ENCODE data around the gene ILK. TPM values are rescaled to one million over a fixed set of nuclear protein-coding genes. Genes with fewer than 3 reads are reported as not detected.

ILK gene
- total RNA-seq, 1 donor from 2014 or later: 209 TPM

DNA sequence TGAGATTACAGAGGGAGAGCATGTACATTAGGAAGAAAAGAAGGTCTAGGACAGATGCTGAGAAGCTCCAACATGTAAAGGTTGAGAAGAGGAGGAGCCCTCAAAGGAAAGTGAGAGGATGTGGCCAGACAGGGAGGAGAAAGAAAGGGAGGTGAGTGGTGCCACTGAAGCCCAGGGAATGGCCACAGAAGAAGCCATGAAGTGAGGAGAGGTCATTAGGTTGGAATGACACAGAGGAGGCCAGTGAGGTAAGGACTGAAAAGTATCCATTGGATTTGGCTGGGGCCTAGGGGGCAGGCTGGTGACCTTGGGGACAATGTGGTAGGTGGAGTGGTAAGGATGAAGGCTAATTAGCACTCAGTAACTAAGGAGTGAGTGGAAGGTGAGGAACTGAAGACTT lies 55.1 kb downstream of the ILK start:
- Histone ChIP-seq H3K36me3 (ENCODE audit: insufficient read depth, low read length) (no peaks in the 10 kb centered on the region), H3K27me3 (ENCODE audit: insufficient read depth, low read length) (peaks cover 15% of the 10 kb centered on the region), H2AFZ (ENCODE audit: low read depth, low read length) (no peak overlapping the region), H3K4me3 (ENCODE audit: insufficient read depth, low read depth, low read length) (no peak overlapping the region), H3K9ac (ENCODE audit: low read length) (no peak overlapping the region), H3K9me3 (ENCODE audit: insufficient read depth, low read depth, low read length) (no peaks in the 10 kb centered on the region), H4K20me1 (ENCODE audit: insufficient read depth, low read length) (no peaks in the 10 kb centered on the region), H3K4me1 (ENCODE audit: insufficient read depth, low read length) (no peaks in the 10 kb centered on the region), H3K79me2 (ENCODE audit: insufficient read depth, low read length) (no peaks in the 10 kb centered on the region), H3K27ac (ENCODE audit: low read depth, low read length) (no peak overlapping the region), H3K4me2 (ENCODE audit: low read length) (no peak overlapping the region)
- Mint-ChIP-seq H3K9me3 (ENCODE audit: unreplicated experiment) (no peaks in the 10 kb centered on the region), H3K36me3 (ENCODE audit: low read depth, unreplicated experiment) (no peaks in the 10 kb centered on the region), H3K4me3 (ENCODE audit: unreplicated experiment) (no peak overlapping the region), H3K27ac (ENCODE audit: unreplicated experiment) (no peak overlapping the region), H3K27me3 (ENCODE audit: low read depth, unreplicated experiment) (peaks cover 8% of the 10 kb centered on the region), H3K4me1 (ENCODE audit: low read depth, unreplicated experiment) (peaks cover 3% of the 10 kb centered on the region)
- TF ChIP-seq EZH2 (IDR thresholded peaks at IDR 0.05; ENCODE audit: insufficient read depth, low read length): no peak
- TF ChIP-seq, protein P1, sequence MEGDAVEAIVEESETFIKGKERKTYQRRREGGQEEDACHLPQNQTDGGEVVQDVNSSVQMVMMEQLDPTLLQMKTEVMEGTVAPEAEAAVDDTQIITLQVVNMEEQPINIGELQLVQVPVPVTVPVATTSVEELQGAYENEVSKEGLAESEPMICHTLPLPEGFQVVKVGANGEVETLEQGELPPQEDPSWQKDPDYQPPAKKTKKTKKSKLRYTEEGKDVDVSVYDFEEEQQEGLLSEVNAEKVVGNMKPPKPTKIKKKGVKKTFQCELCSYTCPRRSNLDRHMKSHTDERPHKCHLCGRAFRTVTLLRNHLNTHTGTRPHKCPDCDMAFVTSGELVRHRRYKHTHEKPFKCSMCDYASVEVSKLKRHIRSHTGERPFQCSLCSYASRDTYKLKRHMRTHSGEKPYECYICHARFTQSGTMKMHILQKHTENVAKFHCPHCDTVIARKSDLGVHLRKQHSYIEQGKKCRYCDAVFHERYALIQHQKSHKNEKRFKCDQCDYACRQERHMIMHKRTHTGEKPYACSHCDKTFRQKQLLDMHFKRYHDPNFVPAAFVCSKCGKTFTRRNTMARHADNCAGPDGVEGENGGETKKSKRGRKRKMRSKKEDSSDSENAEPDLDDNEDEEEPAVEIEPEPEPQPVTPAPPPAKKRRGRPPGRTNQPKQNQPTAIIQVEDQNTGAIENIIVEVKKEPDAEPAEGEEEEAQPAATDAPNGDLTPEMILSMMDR (IDR thresholded peaks at IDR 0.05; ENCODE audit: insufficient read depth, low read depth, low read length): no peak
- no peak for FAIRE-seq
- no peak for DNase-seq (ENCODE audit: low read depth)

Other genes starting within 250 kb of the ILK start
- 22.7 and 25.2 TPM in 2 replicates for gene SMPD1, start 213.3 kb upstream of the ILK start, total RNA-seq
- 35.5 and 36.3 TPM in 2 replicates for gene APBB1, start 184.7 kb upstream of the ILK start, total RNA-seq
- gene HPX, start 162.8 kb upstream of the ILK start, total RNA-seq: 1.7 and 1.9 TPM in 2 replicates
- 20.8 and 25.4 TPM in 2 replicates for gene TRIM3, start 129.8 kb upstream of the ILK start, total RNA-seq
- 66.3 and 71.8 TPM in 2 replicates for gene ARFIP2, start 122.4 kb upstream of the ILK start, total RNA-seq
- gene TIMM10B, start 122.3 kb upstream of the ILK start, total RNA-seq: 35.2 and 38.2 TPM in 2 replicates
- gene DNHD1, start 106.5 kb upstream of the ILK start, total RNA-seq: 8.2 and 8.3 TPM in 2 replicates
- gene RRP8, start 158 bp upstream of the ILK start, total RNA-seq: 23.9 and 25.8 TPM in 2 replicates
- gene TAF10, start 8.4 kb downstream of the ILK start, total RNA-seq: 111 and 113 TPM in 2 replicates
- 43.4 and 58.3 TPM in 2 replicates for gene TPP1, start 15.6 kb downstream of the ILK start, total RNA-seq
- 7.7 and 8.4 TPM in 2 replicates for gene DCHS1, start 52.0 kb downstream of the ILK start, total RNA-seq
- gene MRPL17, start 79.6 kb downstream of the ILK start, total RNA-seq: 89.2 and 89.9 TPM in 2 replicates
- 0.07 and 0.27 TPM in 2 replicates for gene OR2AG2, start 168.2 kb downstream of the ILK start, total RNA-seq
- gene OR2AG1, start 179.2 kb downstream of the ILK start, total RNA-seq: not detected in 2 replicates
- 0.09 TPM in 1 of 2 replicates, not detected in the other for gene OR6A2, start 195.9 kb downstream of the ILK start, total RNA-seq
- gene OR10A5, start 241.9 kb downstream of the ILK start, total RNA-seq: not detected in 2 replicates